Calu3 (cell line): ENCODE measurements around the gene TAGAP. TPM values are rescaled to one million over a fixed set of nuclear protein-coding genes. Genes with fewer than 3 reads are reported as not detected.

Experiments used
- BruUV-seq: library from RNA; stranded (reverse); fragments of 400-500 nt; replicated peaks from 2 replicates; lab custom pipeline; 2021; lab: Mats Ljungman, UMichigan
- CTCF ChIA-PET: fragments of 300-600 bp; sonication (Branson Sonifier 250); formaldehyde crosslinking; loops from one replicate; lab custom pipeline; 2022; ENCODE audit warnings: antibody characterized with exemption; lab: Charles Lee
- DNase-seq: peaks from one replicate; pipeline ENCODE4 v3.0.0; 2022
- H3K27ac Mint-ChIP-seq: one replicate; pipeline ENCODE4 v1.8.0; 2022; ENCODE audit warnings: mixed read lengths; ENCODE audit not compliant: unreplicated experiment
- H3K27me3 Mint-ChIP-seq: one replicate; pipeline ENCODE4 v1.8.0; 2022; ENCODE audit warnings: mixed read lengths; ENCODE audit not compliant: unreplicated experiment
- H3K36me3 Mint-ChIP-seq: one replicate; pipeline ENCODE4 v1.8.0; 2022; ENCODE audit warnings: mild to moderate bottlenecking, moderate library complexity, mixed read lengths; ENCODE audit not compliant: insufficient read depth, unreplicated experiment
- H3K4me1 Mint-ChIP-seq: one replicate; pipeline ENCODE4 v1.8.0; 2022; ENCODE audit warnings: mild to moderate bottlenecking, low read depth, mixed read lengths; ENCODE audit not compliant: unreplicated experiment
- H3K4me3 Mint-ChIP-seq: one replicate; pipeline ENCODE4 v1.8.0; 2022; ENCODE audit warnings: mild to moderate bottlenecking, low read depth, moderate library complexity, mixed read lengths; ENCODE audit not compliant: unreplicated experiment
- H3K9me3 Mint-ChIP-seq: one replicate; pipeline ENCODE4 v1.8.0; 2022; ENCODE audit warnings: low read depth, mixed read lengths; ENCODE audit not compliant: unreplicated experiment
- CTCF ChIP-seq: fragments of 200-600 bp; IDR thresholded peaks from one replicate; pipeline ENCODE4 v1.8.0; 2022; ENCODE audit warnings: antibody characterized with exemption; ENCODE audit not compliant: unreplicated experiment
- intact Hi-C: fragments of 100-400 bp; cut with micrococcal nuclease; formaldehyde crosslinking; loops from one replicate; pipeline ENCODE4 v1.10.0; 2022; ENCODE audit not compliant: unreplicated experiment
- total RNA-seq: library from RNA; stranded (reverse); gene quantifications from 2 replicates; pipeline ENCODE4 v1.2.3, GENCODE V29; 2022

TAGAP gene
- total RNA-seq, 1 experiment from 2014 or later: 0.17 TPM

- Mint-ChIP-seq H3K9me3 (peaks cover 4% of the 10 kb centered on the region), H3K27me3 (no peaks in the 10 kb centered on the region), H3K36me3 (peaks cover 39% of the 10 kb centered on the region), H3K4me3 (peak within 1 kb of the TSS; percentile 100), H3K27ac (peak within 1 kb of the TSS; percentile 88), H3K4me1 (peaks cover 36% of the 10 kb centered on the region)
- CTCF ChIA-PET: interaction anchor here (0.6 to 1.5 kb wide), 8 partner anchors 9 to 343 kb away, joined by 3 to 6 read pairs (median 4); no protein-coding TSS in a partner anchor
- intact Hi-C loops: loop anchor here (5.0 kb wide), 1 partner anchor 353 kb away; no protein-coding TSS in a partner anchor
- no peak for TF ChIP-seq CTCF
- no TSS peak for BruUV-seq
- peak; percentile 97 for DNase-seq
Observed at GRCh38 chr6:158999666-159000403, 45.0 kb downstream of the TAGAP start, which contains the start of gene RSPH3. RSPH3 (minus strand) TSS chr6:159000202; CDS start chr6:158999550, 652 bp downstream.

- Mint-ChIP-seq H3K4me3 (peak overlapping the region; percentile 100), H3K27ac (peak overlapping the region; percentile 88), H3K36me3 (peaks cover 41% of the 10 kb centered on the region), H3K27me3 (no peaks in the 10 kb centered on the region), H3K4me1 (peaks cover 39% of the 10 kb centered on the region), H3K9me3 (peaks cover 4% of the 10 kb centered on the region)
- TSS peak; percentile 74 for BruUV-seq
- DNase-seq: no peak
- intact Hi-C loops: no loop called here
- CTCF ChIA-PET: interaction anchor here (0.8 to 1.5 kb wide), 4 partner anchors 105 to 346 kb away, joined by 3 to 6 read pairs (median 4); no protein-coding TSS in a partner anchor
- TF ChIP-seq CTCF: no peak
Observed at GRCh38 chr6:158999154-158999665, 45.6 kb downstream of the TAGAP start.

GRCh38 chr6:158996856-158997255, 47.9 kb downstream of the TAGAP start:
- H3K9me3 Mint-ChIP-seq: peaks cover 4% of the 10 kb centered on the region
- H3K4me3 Mint-ChIP-seq: no peak overlapping the region
- CTCF ChIA-PET: no interaction called here
- H3K27ac Mint-ChIP-seq: peak overlapping the region; percentile 33
- no peak for TF ChIP-seq CTCF
- intact Hi-C loops: no loop called here
- H3K4me1 Mint-ChIP-seq: peaks cover 26% of the 10 kb centered on the region
- H3K27me3 Mint-ChIP-seq: no peaks in the 10 kb centered on the region
- BruUV-seq: no TSS peak
- H3K36me3 Mint-ChIP-seq: peaks cover 43% of the 10 kb centered on the region
- no peak for DNase-seq

- peaks cover 18% of the 10 kb centered on the region for H3K36me3 Mint-ChIP-seq
- no TSS peak for BruUV-seq
- no peak overlapping the region for H3K4me3 Mint-ChIP-seq
- peaks cover 15% of the 10 kb centered on the region for H3K4me1 Mint-ChIP-seq
- H3K27me3 Mint-ChIP-seq: no peaks in the 10 kb centered on the region
- H3K27ac Mint-ChIP-seq: no peak overlapping the region
- peaks cover 4% of the 10 kb centered on the region for H3K9me3 Mint-ChIP-seq
- CTCF ChIA-PET: interaction anchor here (0.8 kb wide), 1 partner anchor 610 kb away, joined by 3 read pairs; no protein-coding TSS in a partner anchor
- no peak for DNase-seq
- intact Hi-C loops: no loop called here
- TF ChIP-seq CTCF: no peak
Observed at GRCh38 chr6:158993639-158994038, 51.2 kb downstream of the TAGAP start.
